ENCODE measurements around the gene PTEN.
"Not testable (repeated sequence)": the region's sequence is repeated elsewhere in the genome, so short reads cannot be mapped to it uniquely, and the experiment has no call there.

PTEN gene

DNA sequence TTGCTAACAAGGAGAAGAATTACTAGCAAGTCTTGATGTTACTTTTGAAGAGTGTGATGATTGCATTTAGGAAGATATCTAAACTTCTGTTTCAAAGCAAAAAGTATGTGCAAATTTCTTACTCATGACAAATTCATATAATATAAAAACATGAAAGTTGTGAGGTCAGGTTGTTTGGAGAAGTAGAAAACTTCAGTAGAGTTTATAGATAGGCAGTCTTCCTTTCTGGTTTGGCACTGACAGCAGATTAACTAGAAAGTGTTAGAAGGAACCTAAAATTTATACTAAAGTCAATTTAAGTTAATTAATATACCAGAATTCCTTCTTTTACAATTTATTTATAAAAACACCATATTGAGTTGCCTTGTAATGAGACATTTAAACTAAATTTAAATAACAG, 16.9 kb downstream of the PTEN start:
- H2AFZ ChIP-seq (ENCODE audit: low read depth, low read length, severe bottlenecking): no peak overlapping the region
- peaks cover 88% of the 10 kb centered on the region for H3K36me3 ChIP-seq (ENCODE audit: low read length)
- no peak overlapping the region for H3K9ac ChIP-seq (ENCODE audit: low read length)

DNA sequence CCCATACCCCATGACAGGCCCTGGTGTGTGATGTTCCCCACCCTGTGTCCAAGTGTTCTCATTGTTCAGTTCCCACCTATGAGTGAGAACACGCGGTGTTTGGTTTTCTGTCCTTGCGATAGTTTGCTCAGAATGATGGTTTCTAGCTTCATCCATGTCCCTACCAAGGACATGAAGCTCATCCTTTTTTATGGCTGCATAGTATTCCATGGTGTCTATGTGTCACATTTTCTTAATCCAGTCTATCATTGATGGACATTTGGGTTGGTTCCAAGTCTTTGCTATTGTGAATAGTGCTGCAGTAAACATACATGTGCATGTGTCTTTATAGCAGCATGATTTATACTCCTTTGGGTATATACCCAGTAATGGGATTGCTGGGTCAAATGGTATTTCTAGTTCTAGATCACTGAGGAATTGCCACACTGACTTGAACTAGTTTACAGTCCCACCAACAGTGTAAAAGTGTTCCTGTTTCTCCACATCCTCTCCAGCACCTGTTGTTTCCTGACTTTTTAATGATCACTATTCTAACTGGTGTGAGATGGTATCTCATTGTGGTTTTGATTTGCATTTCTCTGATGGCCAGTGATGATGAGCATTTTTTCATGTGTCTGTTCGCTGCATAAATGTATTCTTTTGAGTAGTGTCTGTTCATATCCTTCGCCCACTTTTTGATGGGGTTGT, 18.1 kb downstream of the PTEN start:
- Histone ChIP-seq H3F3A (ENCODE audit: insufficient read depth) (peaks cover 16% of the 10 kb centered on the region; the same call in 1 of the 2 replicates), H3K36me3 (ENCODE audit: low read length) (peaks cover 88% of the 10 kb centered on the region), H4K20me1 (ENCODE audit: low read depth, low read length) (peaks cover 61% of the 10 kb centered on the region), H3K79me2 (ENCODE audit: insufficient read depth, low read length) (peaks cover 97% of the 10 kb centered on the region)
- not testable (repeated sequence) for H3K9me2 ChIP-seq (replicated peaks; ENCODE audit: insufficient read depth, low read length); H3K4me2 ChIP-seq (ENCODE audit: low read depth, low read length, poor library complexity, severe bottlenecking); H3K27ac ChIP-seq (ENCODE audit: low read depth, low read length); H3K27me3 ChIP-seq (ENCODE audit: low read length); H3K9ac ChIP-seq (ENCODE audit: low read length); H2AFZ ChIP-seq (ENCODE audit: low read depth, low read length, severe bottlenecking); H3K9me3 ChIP-seq (ENCODE audit: insufficient read depth, low read length); H3K4me3 ChIP-seq (ENCODE audit: insufficient read depth, low read length, poor library complexity, severe bottlenecking)

More for the DNA sequence above, 16.9 kb downstream of the PTEN start:
- H3K9me2 ChIP-seq (replicated peaks; ENCODE audit: insufficient read depth, low read length): no peaks in the 10 kb centered on the region
- TF ChIP-seq, protein P1, sequence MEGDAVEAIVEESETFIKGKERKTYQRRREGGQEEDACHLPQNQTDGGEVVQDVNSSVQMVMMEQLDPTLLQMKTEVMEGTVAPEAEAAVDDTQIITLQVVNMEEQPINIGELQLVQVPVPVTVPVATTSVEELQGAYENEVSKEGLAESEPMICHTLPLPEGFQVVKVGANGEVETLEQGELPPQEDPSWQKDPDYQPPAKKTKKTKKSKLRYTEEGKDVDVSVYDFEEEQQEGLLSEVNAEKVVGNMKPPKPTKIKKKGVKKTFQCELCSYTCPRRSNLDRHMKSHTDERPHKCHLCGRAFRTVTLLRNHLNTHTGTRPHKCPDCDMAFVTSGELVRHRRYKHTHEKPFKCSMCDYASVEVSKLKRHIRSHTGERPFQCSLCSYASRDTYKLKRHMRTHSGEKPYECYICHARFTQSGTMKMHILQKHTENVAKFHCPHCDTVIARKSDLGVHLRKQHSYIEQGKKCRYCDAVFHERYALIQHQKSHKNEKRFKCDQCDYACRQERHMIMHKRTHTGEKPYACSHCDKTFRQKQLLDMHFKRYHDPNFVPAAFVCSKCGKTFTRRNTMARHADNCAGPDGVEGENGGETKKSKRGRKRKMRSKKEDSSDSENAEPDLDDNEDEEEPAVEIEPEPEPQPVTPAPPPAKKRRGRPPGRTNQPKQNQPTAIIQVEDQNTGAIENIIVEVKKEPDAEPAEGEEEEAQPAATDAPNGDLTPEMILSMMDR (IDR thresholded peaks at IDR 0.05; ENCODE audit: insufficient read depth, low read length, poor library complexity, severe bottlenecking): no peak
- TF ChIP-seq EZH2phosphoT487 (conservative IDR thresholded peaks at IDR 0.05; ENCODE audit: low read length): no peak
- H3F3A ChIP-seq (ENCODE audit: insufficient read depth): peaks cover 23% of the 10 kb centered on the region; the same call in 1 of the 2 replicates
- H4K20me1 ChIP-seq (ENCODE audit: low read depth, low read length): peaks cover 62% of the 10 kb centered on the region
- no peak overlapping the region for H3K4me3 ChIP-seq (ENCODE audit: insufficient read depth, low read length, poor library complexity, severe bottlenecking)
- H3K27me3 ChIP-seq (ENCODE audit: low read length): no peaks in the 10 kb centered on the region
- H3K79me2 ChIP-seq (ENCODE audit: insufficient read depth, low read length): peaks cover 97% of the 10 kb centered on the region
- H3K27ac ChIP-seq (ENCODE audit: low read depth, low read length): no peak overlapping the region
- no peak overlapping the region for H3K4me2 ChIP-seq (ENCODE audit: low read depth, low read length, poor library complexity, severe bottlenecking)
- H3K9me3 ChIP-seq (ENCODE audit: insufficient read depth, low read length): no peaks in the 10 kb centered on the region

DNA sequence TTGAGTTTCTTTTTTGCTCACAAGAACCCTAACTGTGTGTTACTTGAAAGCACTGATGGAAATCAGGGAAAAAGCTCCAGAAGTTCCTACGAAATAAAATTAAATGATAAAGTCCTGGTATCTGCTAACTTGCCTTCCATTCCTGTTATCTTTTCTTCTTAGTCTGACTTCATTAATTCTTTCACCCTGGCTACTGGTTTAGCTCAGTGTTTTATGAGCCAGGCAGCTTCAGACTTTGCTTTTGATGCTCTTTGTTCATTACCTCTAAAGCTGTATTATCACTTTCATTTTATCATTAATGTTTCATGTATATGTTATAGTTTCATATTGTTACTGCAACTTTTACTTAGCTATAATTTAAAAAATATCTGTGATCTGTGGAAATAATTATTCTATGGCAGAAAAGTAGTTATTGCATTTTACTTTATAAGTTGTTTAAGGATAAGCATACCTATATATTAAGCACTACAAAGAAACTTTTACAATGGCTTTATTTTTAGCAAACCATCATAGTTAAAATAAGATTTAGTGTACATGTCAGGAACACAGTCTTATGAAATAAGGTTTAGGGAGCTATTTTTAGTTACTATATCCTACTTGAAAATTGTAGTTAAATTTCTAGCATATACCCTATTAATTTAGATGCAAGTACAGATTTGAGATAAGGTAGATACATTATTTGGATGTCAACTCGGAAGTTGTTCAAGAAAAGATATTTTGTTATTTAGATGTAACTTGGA, 19.3 kb downstream of the PTEN start:
- Histone ChIP-seq H2AFZ (ENCODE audit: low read depth, low read length, severe bottlenecking) (no peak overlapping the region), H3K27ac (ENCODE audit: low read depth, low read length) (no peak overlapping the region), H3K9me2 (replicated peaks; ENCODE audit: insufficient read depth, low read length) (no peaks in the 10 kb centered on the region), H3K9ac (ENCODE audit: low read length) (no peak overlapping the region), H3K4me3 (ENCODE audit: insufficient read depth, low read length, poor library complexity, severe bottlenecking) (no peak overlapping the region), H3K36me3 (ENCODE audit: low read length) (peaks cover 87% of the 10 kb centered on the region), H3K4me2 (ENCODE audit: low read depth, low read length, poor library complexity, severe bottlenecking) (no peak overlapping the region), H3K9me3 (ENCODE audit: insufficient read depth, low read length) (no peaks in the 10 kb centered on the region), H4K20me1 (ENCODE audit: low read depth, low read length) (peaks cover 53% of the 10 kb centered on the region), H3F3A (ENCODE audit: insufficient read depth) (peaks cover 8% of the 10 kb centered on the region; the same call in 1 of the 2 replicates), H3K27me3 (ENCODE audit: low read length) (no peaks in the 10 kb centered on the region), H3K79me2 (ENCODE audit: insufficient read depth, low read length) (peaks cover 97% of the 10 kb centered on the region)
- no peak for TF ChIP-seq EZH2phosphoT487 (conservative IDR thresholded peaks at IDR 0.05; ENCODE audit: low read length)
- TF ChIP-seq, protein P1 (IDR thresholded peaks at IDR 0.05; ENCODE audit: insufficient read depth, low read length, poor library complexity, severe bottlenecking): no peak

DNA sequence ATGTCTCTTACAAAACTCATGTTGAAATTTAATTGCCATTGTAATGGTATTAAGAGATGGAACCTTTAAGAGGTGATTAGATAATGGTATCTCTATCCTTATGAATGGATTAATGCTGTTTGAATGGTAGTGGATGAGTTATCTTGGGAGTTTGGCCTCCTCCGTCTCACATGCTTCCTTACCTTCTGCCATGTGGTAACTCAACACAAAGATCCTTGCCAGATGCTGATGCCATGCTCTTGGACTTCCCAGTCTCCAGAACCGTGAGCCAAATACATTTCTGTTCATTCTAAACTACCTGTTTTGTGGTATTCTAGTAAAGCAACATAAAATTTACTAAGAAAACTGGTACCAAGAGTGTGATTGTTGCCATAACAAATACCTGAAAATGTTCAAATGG, 23.2 kb downstream of the PTEN start:
- H3K79me2 ChIP-seq (ENCODE audit: insufficient read depth, low read length): peaks cover 100% of the 10 kb centered on the region
- no peak overlapping the region for H3K9ac ChIP-seq (ENCODE audit: low read length)
- TF ChIP-seq, protein P1 (IDR thresholded peaks at IDR 0.05; ENCODE audit: insufficient read depth, low read length, poor library complexity, severe bottlenecking): no peak
- TF ChIP-seq EZH2phosphoT487 (conservative IDR thresholded peaks at IDR 0.05; ENCODE audit: low read length): no peak
- H4K20me1 ChIP-seq (ENCODE audit: low read depth, low read length): peaks cover 39% of the 10 kb centered on the region
- peaks cover 70% of the 10 kb centered on the region for H3K36me3 ChIP-seq (ENCODE audit: low read length)
- no peaks in the 10 kb centered on the region for H3K9me3 ChIP-seq (ENCODE audit: insufficient read depth, low read length)
- no peak overlapping the region for H3K4me3 ChIP-seq (ENCODE audit: insufficient read depth, low read length, poor library complexity, severe bottlenecking)
- H3F3A ChIP-seq (ENCODE audit: insufficient read depth): 0 out of 2 replicates have a peak, but pooled peaks cover 3% of the 10 kb centered on the region
- H2AFZ ChIP-seq (ENCODE audit: low read depth, low read length, severe bottlenecking): no peak overlapping the region
- H3K4me2 ChIP-seq (ENCODE audit: low read depth, low read length, poor library complexity, severe bottlenecking): no peak overlapping the region
- no peaks in the 10 kb centered on the region for H3K9me2 ChIP-seq (replicated peaks; ENCODE audit: insufficient read depth, low read length)
- no peaks in the 10 kb centered on the region for H3K27me3 ChIP-seq (ENCODE audit: low read length)
- no peak overlapping the region for H3K27ac ChIP-seq (ENCODE audit: low read depth, low read length)

All from SU-DHL-6 (cell line).